HG03558 (cell line): ENCODE results near the gene NRP2.

ENCODE experiments used
- ATAC-seq: cut with Tn5 transposase; IDR thresholded peaks from one replicate; pipeline ENCODE4 v1.9.1; 2021; ENCODE audit warnings: moderate number of reproducible peaks; ENCODE audit not compliant: unreplicated experiment; ENCODE audit errors: extremely low read depth

Gene NRP2

GRCh38 chr2:205792908-205793307, 110.6 kb downstream of the NRP2 start:
- ATAC-seq = no peak

- ATAC-seq = no peak
Measured at GRCh38 chr2:205796805-205797313, 114.6 kb downstream of the NRP2 start.

- no peak for ATAC-seq
Measured at GRCh38 chr2:205797866-205798265, 115.6 kb downstream of the NRP2 start.

GRCh38 chr2:205800224-205800623, 117.9 kb downstream of the NRP2 start:
- no peak for ATAC-seq

GRCh38 chr2:205800773-205801172, 118.5 kb downstream of the NRP2 start:
- ATAC-seq = no peak

- ATAC-seq = no peak
Measured at GRCh38 chr2:205802065-205802464, 119.8 kb downstream of the NRP2 start.

- ATAC-seq = no peak
Measured at GRCh38 chr2:205802941-205803340, 120.6 kb downstream of the NRP2 start.

GRCh38 chr2:205803500-205803899, 121.2 kb downstream of the NRP2 start:
- ATAC-seq = no peak

GRCh38 chr2:205805136-205805535, 122.8 kb downstream of the NRP2 start:
- ATAC-seq = no peak

- ATAC-seq = no peak
Measured at GRCh38 chr2:205806143-205806905, 124.0 kb downstream of the NRP2 start.

GRCh38 chr2:205807229-205807628, 124.9 kb downstream of the NRP2 start:
- no peak for ATAC-seq

- ATAC-seq = no peak
Measured at GRCh38 chr2:205807758-205808157, 125.5 kb downstream of the NRP2 start.

GRCh38 chr2:205808486-205809121, 126.3 kb downstream of the NRP2 start:
- ATAC-seq = no peak

GRCh38 chr2:205811387-205811786, 129.1 kb downstream of the NRP2 start:
- ATAC-seq = no peak

- ATAC-seq = no peak
Measured at GRCh38 chr2:205814039-205814364, 131.7 kb downstream of the NRP2 start.

GRCh38 chr2:205815673-205816072, 133.4 kb downstream of the NRP2 start:
- no peak for ATAC-seq

GRCh38 chr2:205816268-205816667, 134.0 kb downstream of the NRP2 start:
- ATAC-seq = no peak

GRCh38 chr2:205822579-205822978, 140.3 kb downstream of the NRP2 start:
- no peak for ATAC-seq

GRCh38 chr2:205827809-205828365, 145.6 kb downstream of the NRP2 start:
- ATAC-seq = no peak

- ATAC-seq = no peak
Measured at GRCh38 chr2:205833864-205834263, 151.6 kb downstream of the NRP2 start.

- ATAC-seq = no peak
Measured at GRCh38 chr2:205834796-205835195, 152.5 kb downstream of the NRP2 start.
